GM23338 (cell line): ENCODE measurements around the gene UPP1. TPM values are rescaled to one million over a fixed set of nuclear protein-coding genes. Genes with fewer than 3 reads are reported as not detected.

ENCODE experiments used
- ATAC-seq: fragments of 200-7000 bp; cut with Tn5 transposase; 3 replicates; pipeline ENCODE4 v1.9.1; 2020
- DNase-seq: peaks from one replicate; pipeline ENCODE4 v3.0.0-alpha.2; 2015; ENCODE audit warnings: low spot score
- H2AFZ ChIP-seq: fragments of 200-600 bp; sonication (generic); 2 replicates; pipeline ENCODE4 v1.8.0; 2016; ENCODE audit warnings: antibody characterized with exemption, mild to moderate bottlenecking, moderate library complexity
- H3F3A ChIP-seq: fragments of 200-600 bp; sonication (generic); replicated peaks from 2 replicates; pipeline ENCODE4 v1.8.0; 2017; ENCODE audit warnings: antibody characterized with exemption, mixed run types, low read depth
- H3K27ac ChIP-seq: fragments of 200-600 bp; sonication (generic); 2 replicates; pipeline ENCODE4 v1.6.1; 2016; ENCODE audit warnings: low read depth
- H3K27me3 ChIP-seq: fragments of 200-600 bp; sonication (generic); 2 replicates; pipeline ENCODE4 v1.8.0; 2016; ENCODE audit warnings: mild to moderate bottlenecking, mixed run types, moderate library complexity; ENCODE audit not compliant: insufficient read depth
- H3K36me3 ChIP-seq: fragments of 200-600 bp; sonication (generic); 2 replicates; pipeline ENCODE4 v1.8.0; 2016; ENCODE audit warnings: mild to moderate bottlenecking; ENCODE audit not compliant: insufficient read depth
- H3K4me1 ChIP-seq: fragments of 200-600 bp; sonication (generic); 2 replicates; pipeline ENCODE4 v1.8.0; 2016; ENCODE audit warnings: mild to moderate bottlenecking, moderate library complexity; ENCODE audit not compliant: insufficient read depth
- H3K4me2 ChIP-seq: fragments of 200-600 bp; sonication (generic); 2 replicates; pipeline ENCODE4 v1.7.1; 2017; ENCODE audit warnings: mixed run types
- H3K4me3 ChIP-seq: fragments of 200-600 bp; sonication (generic); 2 replicates; pipeline ENCODE4 v1.6.1; 2016; ENCODE audit warnings: mixed run types
- H3K79me2 ChIP-seq: fragments of 200-600 bp; sonication (generic); replicated peaks from 2 replicates; pipeline ENCODE4 v1.8.0; 2017; ENCODE audit warnings: mild to moderate bottlenecking; ENCODE audit not compliant: insufficient read depth
- H3K9me2 ChIP-seq: fragments of 200-600 bp; sonication (generic); 2 replicates; pipeline ENCODE4 v1.8.0; 2017; ENCODE audit not compliant: insufficient read depth
- H4K20me1 ChIP-seq: fragments of 200-600 bp; sonication (generic); replicated peaks from 2 replicates; pipeline ENCODE4 v1.8.0; 2017; ENCODE audit warnings: mild to moderate bottlenecking; ENCODE audit not compliant: insufficient read depth
- H3K27ac Mint-ChIP-seq: 2 replicates; pipeline ENCODE4 v1.8.0; 2020; ENCODE audit warnings: inconsistent platforms, mild to moderate bottlenecking, moderate library complexity, mixed read lengths
- H3K27me3 Mint-ChIP-seq: 3 replicates; pipeline ENCODE4 v1.8.0; 2022; ENCODE audit warnings: low read depth, mild to moderate bottlenecking, moderate library complexity, mixed read lengths, inconsistent platforms; ENCODE audit not compliant: insufficient read depth, poor library complexity
- H3K36me3 Mint-ChIP-seq: 3 replicates; pipeline ENCODE4 v1.8.0; 2021; ENCODE audit warnings: low read depth, mild to moderate bottlenecking, inconsistent platforms, moderate library complexity, mixed read lengths
- H3K4me1 Mint-ChIP-seq: 3 replicates; pipeline ENCODE4 v1.8.0; 2020; ENCODE audit warnings: mild to moderate bottlenecking, inconsistent platforms, mixed read lengths
- H3K4me3 Mint-ChIP-seq: 3 replicates; pipeline ENCODE4 v1.8.0; 2021; ENCODE audit warnings: moderate library complexity, mild to moderate bottlenecking, inconsistent platforms, mixed read lengths
- H3K9me3 Mint-ChIP-seq: 3 replicates; pipeline ENCODE4 v1.8.0; 2020; ENCODE audit warnings: moderate library complexity, mild to moderate bottlenecking, inconsistent platforms, mixed read lengths
- ETS1 ChIP-seq: IDR thresholded peaks from 2 replicates; pipeline ENCODE4 v1.6.1; 2016; ENCODE audit warnings: antibody characterized with exemption
- EZH2 ChIP-seq: fragments of 200-600 bp; sonication (generic); IDR thresholded peaks from one replicate; pipeline ENCODE4 v1.8.0; 2017; ENCODE audit warnings: antibody characterized with exemption, mild to moderate bottlenecking, low read depth; ENCODE audit not compliant: unreplicated experiment
- EZH2phosphoT487 ChIP-seq: fragments of 200-600 bp; sonication (generic); IDR thresholded peaks from one replicate; pipeline ENCODE4 v1.8.1; 2018; ENCODE audit warnings: antibody characterized with exemption; ENCODE audit not compliant: unreplicated experiment
- STAT1 ChIP-seq: IDR thresholded peaks from one replicate; pipeline ENCODE4 v1.6.1; 2016; ENCODE audit warnings: antibody characterized with exemption; ENCODE audit not compliant: unreplicated experiment
- ZNF114 ChIP-seq: fragments of 250-450 bp; sonication (Bioruptor Pico); IDR thresholded peaks from 2 replicates; pipeline ENCODE4 v1.5.0; 2020; ENCODE audit warnings: mild to moderate bottlenecking, moderate library complexity
- ZNF331 ChIP-seq: fragments of 250-450 bp; sonication (Bioruptor Pico); IDR thresholded peaks from 2 replicates; pipeline ENCODE4 v1.5.0; 2020; ENCODE audit warnings: low read depth, mild to moderate bottlenecking, moderate library complexity
- ZNF462 ChIP-seq: fragments of 250-450 bp; sonication (Bioruptor Pico); IDR thresholded peaks from 2 replicates; pipeline ENCODE4 v1.5.0; 2020; ENCODE audit warnings: mild to moderate bottlenecking, moderate library complexity
- polyA plus RNA-seq: library from polyadenylated mRNA; unstranded; fragments of >200 nt; fragmentation: Nextera tagmentation; extraction: Ambion mirVana; gene quantifications from 2 replicates; pipeline ENCODE4 v1.2.1, GENCODE V29; 2016
- total RNA-seq: library from RNA; depleted of rRNA; stranded (reverse); fragments of >200 nt; shearing (Covaris generic); gene quantifications from 2 replicates; pipeline ENCODE4 v1.2.3, GENCODE V29; 2014

UPP1 gene
- total and polyA plus RNA-seq, 2 experiments from 2014 or later: 22.7 to 43.5 TPM

GRCh38 chr7:48085942-48086341 lies 3.1 kb upstream of the UPP1 start (continued):
- TF ChIP-seq ZNF462 (CRISPR knock-in tag): no peak
- no peak for TF ChIP-seq ZNF331
- TF ChIP-seq EZH2: no peak
- no peak for TF ChIP-seq STAT1

- H3K9me2 ChIP-seq: no peaks in the 10 kb centered on the region; the same call in 1 of the 2 replicates
- H3K36me3 ChIP-seq: no peaks in the 10 kb centered on the region
- peaks cover 10% of the 10 kb centered on the region for H3F3A ChIP-seq
- peak overlapping the region; percentile 99 for H3K27ac ChIP-seq
- ATAC-seq (no peak), DNase-seq (peak; percentile 24)
- peak overlapping the region; percentile 36; the same call in 2 of the 3 replicates for H3K4me3 Mint-ChIP-seq
- H4K20me1 ChIP-seq: no peaks in the 10 kb centered on the region
- peaks cover 50% of the 10 kb centered on the region for H3K4me1 Mint-ChIP-seq
- no peaks in the 10 kb centered on the region for H3K9me3 Mint-ChIP-seq
- peaks cover 21% of the 10 kb centered on the region for H3K36me3 Mint-ChIP-seq
- no peak overlapping the region for H2AFZ ChIP-seq
- no peaks in the 10 kb centered on the region for H3K27me3 ChIP-seq
- 0 out of 2 replicates have a peak, but pooled peaks cover 4% of the 10 kb centered on the region for H3K79me2 ChIP-seq
- peak overlapping the region; percentile 97 for H3K27ac Mint-ChIP-seq
- peak overlapping the region; percentile 98; the same call in 1 of the 2 replicates for H3K4me2 ChIP-seq
- H3K4me1 ChIP-seq: peaks cover 26% of the 10 kb centered on the region
- peaks cover 17% of the 10 kb centered on the region for H3K27me3 Mint-ChIP-seq
- no peak overlapping the region; the same call in 1 of the 2 replicates for H3K4me3 ChIP-seq
- TF ChIP-seq ZNF114 (CRISPR knock-in tag): no peak
- TF ChIP-seq EZH2: no peak
- TF ChIP-seq ZNF462 (CRISPR knock-in tag): no peak
- no peak for TF ChIP-seq ETS1
- no peak for TF ChIP-seq EZH2phosphoT487
- TF ChIP-seq ZNF331: no peak
- TF ChIP-seq STAT1: no peak
These were observed 1.7 kb upstream of the UPP1 start for GRCh38 chr7:48087349-48087748.
